Upper lobe of left lung (tissue), 6 donors: ENCODE results near the gene CHD9. TPM values are rescaled to one million over a fixed set of nuclear protein-coding genes. Genes with fewer than 3 reads are reported as not detected.

Source experiments
- ATAC-seq, 2 donors: fragments of 200-7000 bp; cut with Tn5 transposase; one replicate each; pipeline ENCODE4 v1.9.1; 2022; ENCODE audit warnings: mild to moderate bottlenecking in 2 of 2, moderate library complexity in 2 of 2; ENCODE audit not compliant: low FRiP score in 2 of 2
- DNase-seq, 2 donors: peaks; one replicate each; pipeline ENCODE4 v3.0.0-alpha.2; 2019 to 2020
- H3K27ac ChIP-seq, 4 donors: fragments of 200-600 bp; sonication (generic); one replicate each; pipeline ENCODE4 v1.5.1; 2016 to 2019
- H3K27me3 ChIP-seq, 4 donors: fragments of 200-600 bp; sonication (generic); one replicate each; pipeline ENCODE4 v1.5.1; 2017 to 2019
- H3K36me3 ChIP-seq, 4 donors: fragments of 200-600 bp; sonication (generic); one replicate each; pipeline ENCODE4 v1.5.1; 2016 to 2019
- H3K4me1 ChIP-seq, 4 donors: fragments of 200-600 bp; sonication (generic); one replicate each; pipeline ENCODE4 v1.5.1; 2018 to 2019
- H3K4me3 ChIP-seq, 4 donors: fragments of 200-600 bp; sonication (generic); one replicate each; pipeline ENCODE4 v1.5.1; 2017 to 2019; ENCODE audit warnings: mild to moderate bottlenecking in 2 of 4, moderate library complexity in 1 of 4
- H3K9me3 ChIP-seq, 4 donors: fragments of 200-600 bp; sonication (generic); one replicate each; pipeline ENCODE4 v1.5.1; 2018 to 2019
- EP300 ChIP-seq, 4 donors: sonication (generic); formaldehyde crosslinking; IDR thresholded peaks; one replicate each; pipeline ENCODE4 v1.5.1; 2017; ENCODE audit warnings: antibody characterized with exemption in 4 of 4, control low read depth in 2 of 4
- POLR2A ChIP-seq, 4 donors: fragments of 450-650 bp; IDR thresholded peaks; one replicate each; pipeline ENCODE4 v1.5.1; 2016 to 2017; ENCODE audit warnings: antibody characterized with exemption in 4 of 4, mild to moderate bottlenecking in 2 of 4
- POLR2AphosphoS5 ChIP-seq, 2 donors: sonication (generic); formaldehyde crosslinking; IDR thresholded peaks; one replicate each; pipeline ENCODE4 v1.5.1; 2017; ENCODE audit warnings: antibody characterized with exemption in 2 of 2
- WGBS, 2 donors: methylation state at CpG; one replicate each; pipeline ENCODE4 v1.1.5; 2017 to 2018; 5-methylcytosine and 5-hydroxymethylcytosine counted together
- total RNA-seq, 6 donors: library from RNA; depleted of rRNA in 4 of 6; stranded (reverse); fragments of >200 nt in 4 of 6; gene quantifications; one replicate each; pipeline versions ENCODE4 v1.1.0 to v1.2.1, GENCODE V29; 2016 to 2021
- TF ChIP-seq, protein P1 (sequence below), 6 experiments: fragments of 450-650 bp in 4 of 6; fragments of 200-600 bp in 2 of 6; sonication (generic) in 2 of 6; IDR thresholded peaks; one replicate each; pipeline ENCODE4 v1.5.1; 2016 to 2019; ENCODE audit warnings: antibody characterized with exemption in 6 of 6
- donor health status: DM: no; HTN: no; CAD: no; lungs with moderate emphysema.
- donor health status: DM: no; HTN: yes; CAD: no; lungs with severe emphysema.

CHD9 gene
- total RNA-seq, 6 donors from 2014 or later = 55.6 to 98.8 (median 68.3) TPM

DNA sequence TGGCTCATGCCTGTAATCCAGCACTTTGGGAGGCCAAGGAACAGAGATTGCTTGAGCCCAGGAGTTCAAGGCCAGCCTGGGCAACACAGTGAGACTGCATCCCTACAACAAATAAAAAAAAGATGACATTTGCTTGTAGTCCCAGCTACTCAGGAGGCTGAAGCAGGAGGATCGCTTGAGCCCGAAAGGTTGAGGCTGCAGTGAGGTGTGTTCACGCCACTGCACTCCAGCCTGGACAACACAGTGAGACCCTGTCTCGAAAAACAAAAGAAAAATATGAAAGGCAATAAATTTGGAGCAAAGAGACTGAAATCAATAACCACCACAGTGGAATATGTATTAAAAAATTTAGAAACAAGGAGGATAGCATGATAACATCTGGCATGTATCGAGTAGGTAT lies 235.7 kb downstream of the CHD9 start:
- Histone ChIP-seq H3K36me3 (peaks cover 41 to 97% (median 66%) of the 10 kb centered on the region in 4 donors), H3K9me3 (no peaks in the 10 kb centered on the region), H3K4me3 (no peak overlapping the region), H3K4me1 (no peaks in the 10 kb centered on the region), H3K27me3 (no peaks in the 10 kb centered on the region), H3K27ac (no peak overlapping the region)
- 93 to 98% methylated on average over 5 of the region's 5 CpGs for WGBS, 2 donors
- ATAC-seq (no peak), DNase-seq (no peak)
- TF ChIP-seq EP300 (IDR thresholded peaks at IDR 0.05) (no peak), POLR2AphosphoS5 (IDR thresholded peaks at IDR 0.05) (no peak), POLR2A (IDR thresholded peaks at IDR 0.05) (no peak)
- TF ChIP-seq, protein P1, sequence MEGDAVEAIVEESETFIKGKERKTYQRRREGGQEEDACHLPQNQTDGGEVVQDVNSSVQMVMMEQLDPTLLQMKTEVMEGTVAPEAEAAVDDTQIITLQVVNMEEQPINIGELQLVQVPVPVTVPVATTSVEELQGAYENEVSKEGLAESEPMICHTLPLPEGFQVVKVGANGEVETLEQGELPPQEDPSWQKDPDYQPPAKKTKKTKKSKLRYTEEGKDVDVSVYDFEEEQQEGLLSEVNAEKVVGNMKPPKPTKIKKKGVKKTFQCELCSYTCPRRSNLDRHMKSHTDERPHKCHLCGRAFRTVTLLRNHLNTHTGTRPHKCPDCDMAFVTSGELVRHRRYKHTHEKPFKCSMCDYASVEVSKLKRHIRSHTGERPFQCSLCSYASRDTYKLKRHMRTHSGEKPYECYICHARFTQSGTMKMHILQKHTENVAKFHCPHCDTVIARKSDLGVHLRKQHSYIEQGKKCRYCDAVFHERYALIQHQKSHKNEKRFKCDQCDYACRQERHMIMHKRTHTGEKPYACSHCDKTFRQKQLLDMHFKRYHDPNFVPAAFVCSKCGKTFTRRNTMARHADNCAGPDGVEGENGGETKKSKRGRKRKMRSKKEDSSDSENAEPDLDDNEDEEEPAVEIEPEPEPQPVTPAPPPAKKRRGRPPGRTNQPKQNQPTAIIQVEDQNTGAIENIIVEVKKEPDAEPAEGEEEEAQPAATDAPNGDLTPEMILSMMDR (IDR thresholded peaks at IDR 0.05) = no peak

- Histone ChIP-seq H3K27ac (no peak overlapping the region), H3K4me1 (no peaks in the 10 kb centered on the region), H3K27me3 (no peaks in the 10 kb centered on the region), H3K36me3 (peaks cover 41 to 95% (median 63%) of the 10 kb centered on the region in 4 donors), H3K4me3 (no peak overlapping the region), H3K9me3 (no peaks in the 10 kb centered on the region)
- TF ChIP-seq POLR2A (IDR thresholded peaks at IDR 0.05) (no peak), EP300 (IDR thresholded peaks at IDR 0.05) (no peak), POLR2AphosphoS5 (IDR thresholded peaks at IDR 0.05) (no peak)
- TF ChIP-seq, protein P1 (IDR thresholded peaks at IDR 0.05) = no peak
- ATAC-seq (no peak), DNase-seq (no peak)
- WGBS, 2 donors = 86 to 91% methylated on average over 2 of the region's 2 CpGs
These were observed 237.1 kb downstream of the CHD9 start for GRCh38 chr16:53291757-53292392.

GRCh38 chr16:53297477-53297876 lies 242.7 kb downstream of the CHD9 start:
- no peak overlapping the region for H3K27ac ChIP-seq
- no peak overlapping the region for H3K4me3 ChIP-seq
- no peak for TF ChIP-seq EP300 (IDR thresholded peaks at IDR 0.05)
- no peak for TF ChIP-seq POLR2A (IDR thresholded peaks at IDR 0.05)
- TF ChIP-seq POLR2AphosphoS5 (IDR thresholded peaks at IDR 0.05) = no peak
- TF ChIP-seq, protein P1 (IDR thresholded peaks at IDR 0.05) = no peak
- ATAC-seq = no peak
- H3K9me3 ChIP-seq = no peaks in the 10 kb centered on the region
- no peak for DNase-seq
- no peaks in the 10 kb centered on the region for H3K4me1 ChIP-seq
- no peaks in the 10 kb centered on the region for H3K27me3 ChIP-seq
- H3K36me3 ChIP-seq = peaks cover 30 to 83% (median 66%) of the 10 kb centered on the region in 4 donors

DNA sequence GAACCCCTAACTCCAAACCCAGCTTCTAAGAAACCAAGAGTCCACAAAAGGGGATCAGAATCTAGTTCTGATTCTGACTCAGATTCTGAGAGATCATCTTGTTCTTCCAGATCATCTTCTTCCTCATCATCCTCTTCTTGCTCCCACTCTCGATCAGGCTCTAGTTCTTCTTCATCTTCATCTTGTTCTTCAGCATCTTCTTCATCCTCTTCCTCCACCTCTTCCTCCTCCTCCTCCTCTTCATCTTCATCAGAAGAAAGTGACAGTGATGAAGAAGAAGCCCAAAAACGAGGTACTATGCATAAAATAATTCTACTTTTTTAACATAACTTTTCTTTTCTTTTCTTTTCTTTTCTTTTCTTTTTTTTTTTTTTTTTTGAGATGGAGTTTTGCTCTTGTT lies 249.5 kb downstream of the CHD9 start:
- Histone ChIP-seq H3K4me3 (no peak overlapping the region), H3K36me3 (peaks cover 26 to 75% (median 54%) of the 10 kb centered on the region in 4 donors)

More for the DNA sequence above, 249.5 kb downstream of the CHD9 start:
- no peak for ATAC-seq
- H3K27me3 ChIP-seq = no peaks in the 10 kb centered on the region
- no peaks in the 10 kb centered on the region for H3K9me3 ChIP-seq
- whole genome bisulfite sequencing, 2 donors = 88 to 97% methylated on average over 2 of the region's 2 CpGs
- no peak overlapping the region for H3K27ac ChIP-seq
- no peaks in the 10 kb centered on the region for H3K4me1 ChIP-seq
- DNase-seq = no peak
- TF ChIP-seq, protein P1 (IDR thresholded peaks at IDR 0.05) = no peak
- TF ChIP-seq EP300 (IDR thresholded peaks at IDR 0.05) (no peak), POLR2AphosphoS5 (IDR thresholded peaks at IDR 0.05) (no peak), POLR2A (IDR thresholded peaks at IDR 0.05) (no peak)
